ENCODE data around the gene TMEM30A. TPM values are rescaled to one million over a fixed set of nuclear protein-coding genes. Genes with fewer than 3 reads are reported as not detected.

The TMEM30A gene
- total RNA-seq, 2 donors from 2014 or later: 20.8 to 60.7 TPM

GRCh38 chr6:75221116-75221515 is 63.5 kb downstream of the TMEM30A start:
- intact Hi-C loops (cut with DNase I): no loop called here
- DNase-seq (no peak), ATAC-seq (no peak)
- peaks cover 11% of the 10 kb centered on the region for H3K4me1 ChIP-seq
- no peaks in the 10 kb centered on the region for H3K27me3 ChIP-seq
- no peak overlapping the region for H3K27ac ChIP-seq
- no peaks in the 10 kb centered on the region for H3K36me3 ChIP-seq (replicated peaks in 1 of 2; ENCODE audit: insufficient read depth in 1 of 2, low read depth in 2 of 2)
- 83 to 87% methylated on average over 4 of the region's 4 CpGs for WGBS, 2 donors
- no peak overlapping the region for H3K4me3 ChIP-seq
- H3K9me3 ChIP-seq: no peaks in the 10 kb centered on the region
- TF ChIP-seq POLR2A (IDR thresholded peaks at IDR 0.05) (no peak), CTCF (IDR thresholded peaks at IDR 0.05) (no peak)

GRCh38 chr6:75220357-75220756 is 64.2 kb downstream of the TMEM30A start:
- no peak overlapping the region for H3K27ac ChIP-seq
- 14 to 22% methylated on average over 1 of the region's 1 CpG for WGBS, 2 donors
- no peak overlapping the region for H3K4me3 ChIP-seq
- no peaks in the 10 kb centered on the region for H3K36me3 ChIP-seq (replicated peaks in 1 of 2; ENCODE audit: insufficient read depth in 1 of 2, low read depth in 2 of 2)
- peaks cover 11% of the 10 kb centered on the region for H3K4me1 ChIP-seq
- intact Hi-C loops (cut with DNase I): no loop called here
- ATAC-seq: peak; percentile 38
- H3K9me3 ChIP-seq: no peaks in the 10 kb centered on the region
- no peaks in the 10 kb centered on the region for H3K27me3 ChIP-seq
- TF ChIP-seq POLR2A (IDR thresholded peaks at IDR 0.05): no peak
- no peak for TF ChIP-seq CTCF (IDR thresholded peaks at IDR 0.05)
- no peak for DNase-seq

- Histone ChIP-seq H3K36me3 (replicated peaks in 1 of 2; ENCODE audit: insufficient read depth in 1 of 2, low read depth in 2 of 2) (no peaks in the 10 kb centered on the region), H3K27ac (no peak overlapping the region), H3K9me3 (no peaks in the 10 kb centered on the region), H3K27me3 (no peaks in the 10 kb centered on the region), H3K4me3 (no peak overlapping the region), H3K4me1 (peaks cover 6% of the 10 kb centered on the region)
- WGBS, 2 donors: 64 to 67% methylated on average over 3 of the region's 3 CpGs
- ATAC-seq (no peak), DNase-seq (no peak)
- intact Hi-C loops (cut with DNase I): no loop called here
- no peak for TF ChIP-seq POLR2A (IDR thresholded peaks at IDR 0.05)
- no peak for TF ChIP-seq CTCF (IDR thresholded peaks at IDR 0.05)
These were observed 65.3 kb downstream of the TMEM30A start for GRCh38 chr6:75219263-75219662.

- peak; percentile 55 for ATAC-seq
- Histone ChIP-seq H3K4me1 (no peaks in the 10 kb centered on the region), H3K27me3 (no peaks in the 10 kb centered on the region), H3K36me3 (replicated peaks in 1 of 2; ENCODE audit: insufficient read depth in 1 of 2, low read depth in 2 of 2) (no peaks in the 10 kb centered on the region), H3K27ac (no peak overlapping the region), H3K9me3 (no peaks in the 10 kb centered on the region), H3K4me3 (no peak overlapping the region)
- intact Hi-C loops (cut with DNase I): no loop called here
- no peak for DNase-seq
- TF ChIP-seq CTCF (IDR thresholded peaks at IDR 0.05) (no peak), POLR2A (IDR thresholded peaks at IDR 0.05) (no peak)
- WGBS, 2 donors: 10 to 17% methylated on average over 4 of the region's 4 CpGs
These were observed 67.4 kb downstream of the TMEM30A start for GRCh38 chr6:75217193-75217592.

- H3K36me3 ChIP-seq (replicated peaks in 1 of 2; ENCODE audit: insufficient read depth in 1 of 2, low read depth in 2 of 2): no peaks in the 10 kb centered on the region
- no peak for ATAC-seq
- H3K27ac ChIP-seq: no peak overlapping the region
- H3K4me3 ChIP-seq: no peak overlapping the region
- no peaks in the 10 kb centered on the region for H3K9me3 ChIP-seq
- TF ChIP-seq POLR2A (IDR thresholded peaks at IDR 0.05): no peak
- TF ChIP-seq CTCF (IDR thresholded peaks at IDR 0.05): no peak
- intact Hi-C loops (cut with DNase I): no loop called here
- DNase-seq: no peak
- H3K27me3 ChIP-seq: peaks cover 0 to 5% of the 10 kb centered on the region in 2 donors
- WGBS, 2 donors: 74 to 79% methylated on average over 4 of the region's 4 CpGs
- H3K4me1 ChIP-seq: no peaks in the 10 kb centered on the region
These were observed 69.3 kb downstream of the TMEM30A start for GRCh38 chr6:75215291-75215690.

Data from body of pancreas (tissue), 4 donors.